ENCODE results near the gene GFRAL. TPM values are rescaled to one million over a fixed set of nuclear protein-coding genes. Genes with fewer than 3 reads are reported as not detected.

The GFRAL gene
- total RNA-seq, 1 donor from 2014 or later = not detected

GRCh38 chr6:55450005-55450404 lies 122.7 kb downstream of the GFRAL start:
- TF ChIP-seq, protein P1, sequence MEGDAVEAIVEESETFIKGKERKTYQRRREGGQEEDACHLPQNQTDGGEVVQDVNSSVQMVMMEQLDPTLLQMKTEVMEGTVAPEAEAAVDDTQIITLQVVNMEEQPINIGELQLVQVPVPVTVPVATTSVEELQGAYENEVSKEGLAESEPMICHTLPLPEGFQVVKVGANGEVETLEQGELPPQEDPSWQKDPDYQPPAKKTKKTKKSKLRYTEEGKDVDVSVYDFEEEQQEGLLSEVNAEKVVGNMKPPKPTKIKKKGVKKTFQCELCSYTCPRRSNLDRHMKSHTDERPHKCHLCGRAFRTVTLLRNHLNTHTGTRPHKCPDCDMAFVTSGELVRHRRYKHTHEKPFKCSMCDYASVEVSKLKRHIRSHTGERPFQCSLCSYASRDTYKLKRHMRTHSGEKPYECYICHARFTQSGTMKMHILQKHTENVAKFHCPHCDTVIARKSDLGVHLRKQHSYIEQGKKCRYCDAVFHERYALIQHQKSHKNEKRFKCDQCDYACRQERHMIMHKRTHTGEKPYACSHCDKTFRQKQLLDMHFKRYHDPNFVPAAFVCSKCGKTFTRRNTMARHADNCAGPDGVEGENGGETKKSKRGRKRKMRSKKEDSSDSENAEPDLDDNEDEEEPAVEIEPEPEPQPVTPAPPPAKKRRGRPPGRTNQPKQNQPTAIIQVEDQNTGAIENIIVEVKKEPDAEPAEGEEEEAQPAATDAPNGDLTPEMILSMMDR (IDR thresholded peaks at IDR 0.05; ENCODE audit: unreplicated experiment) = no peak
- Mint-ChIP-seq H3K27me3 (ENCODE audit: unreplicated experiment) (no peaks in the 10 kb centered on the region), H3K9me3 (ENCODE audit: unreplicated experiment) (no peaks in the 10 kb centered on the region), H3K36me3 (ENCODE audit: low read depth, unreplicated experiment) (no peaks in the 10 kb centered on the region), H3K27ac (ENCODE audit: unreplicated experiment) (no peak overlapping the region), H3K4me3 (ENCODE audit: unreplicated experiment) (no peak overlapping the region), H3K4me1 (ENCODE audit: unreplicated experiment) (no peaks in the 10 kb centered on the region)
- DNase-seq (ENCODE audit: low spot score) = no peak

Other genes starting within 250 kb of the GFRAL start
- not detected for gene HCRTR2, start 153.0 kb upstream of the GFRAL start, total RNA-seq (ENCODE audit: unreplicated experiment)